ENCODE results near the gene UCKL1. TPM values are rescaled to one million over a fixed set of nuclear protein-coding genes. Genes with fewer than 3 reads are reported as not detected.
A peak's percentile ranks its signal among the peaks of the same experiment; 100 is the strongest.
"Not testable (repeated sequence)": the region's sequence is repeated elsewhere in the genome, so short reads cannot be mapped to it uniquely, and the experiment has no call there.

The UCKL1 gene
- total RNA-seq, 1 donor from 2014 or later = 95.4 TPM

DNA sequence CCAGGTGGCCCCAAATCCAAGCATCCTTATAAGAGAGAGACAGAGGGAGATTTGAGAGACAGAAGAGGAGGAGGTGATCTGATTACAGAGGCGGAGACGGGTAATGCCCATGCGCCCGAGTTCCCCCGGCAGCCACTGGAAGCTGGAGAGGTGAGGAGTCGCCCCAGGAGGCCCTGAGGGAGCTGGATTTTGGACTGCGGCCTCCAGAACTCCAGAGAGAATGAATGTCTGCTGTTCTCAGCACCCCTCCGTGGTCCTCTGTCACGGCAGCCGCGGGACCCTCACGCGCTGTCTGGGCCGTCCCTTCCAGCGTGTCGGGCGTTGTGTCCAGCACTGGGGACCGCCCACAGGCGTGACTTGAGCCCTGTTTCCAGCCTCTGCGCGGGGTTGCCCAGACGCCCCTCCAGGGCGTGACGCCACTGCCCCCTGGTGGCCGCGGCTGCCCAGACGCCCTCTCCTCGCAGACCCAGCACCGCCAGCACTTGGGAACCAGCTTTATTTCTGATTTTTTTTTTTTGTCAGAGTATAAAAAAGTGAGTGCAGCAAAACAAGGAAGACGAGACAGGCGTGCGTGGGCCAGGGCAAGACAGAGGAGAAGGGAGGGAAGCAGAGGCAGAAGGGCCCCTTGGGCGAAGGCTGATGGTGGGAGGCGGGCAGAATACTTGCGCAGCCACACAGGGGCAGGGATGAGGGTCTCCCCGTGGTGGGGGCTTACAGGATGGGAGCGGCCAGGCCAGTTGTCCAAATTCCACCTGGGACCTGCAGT is 17.6 kb upstream of the UCKL1 start:
- H3K27ac ChIP-seq = no peak overlapping the region

GRCh38 chr20:63973160-63973479 is 16.9 kb upstream of the UCKL1 start:
- intact Hi-C loops (cut with DNase I) = loop anchor here (1.0 to 10.0 kb wide), 5 partner anchors 66 to 758 kb away; partner anchors contain the start of genes GMEB2 and YTHDF1
- H3K9me3 ChIP-seq = no peaks in the 10 kb centered on the region
- H3K27me3 ChIP-seq = no peaks in the 10 kb centered on the region
- H3K36me3 ChIP-seq = no peaks in the 10 kb centered on the region
- no peak for DNase-seq (ENCODE audit: low spot score in 2 of 2)
- peaks cover 15 to 16% of the 10 kb centered on the region in 2 donors for H3K4me1 ChIP-seq
- no peak for TF ChIP-seq CTCF (IDR thresholded peaks at IDR 0.05)
- H3K27ac ChIP-seq = no peak overlapping the region
- no peak overlapping the region for H3K4me3 ChIP-seq

More for the DNA sequence above, 17.6 kb upstream of the UCKL1 start:
- peak in 1 of 2 donors; percentile 90 for DNase-seq (ENCODE audit: low spot score in 2 of 2)
- peaks cover 9 to 11% of the 10 kb centered on the region in 2 donors for H3K4me1 ChIP-seq
- TF ChIP-seq CTCF (IDR thresholded peaks at IDR 0.05) = peak; percentile 95 to 100 (median 98)
- no peaks in the 10 kb centered on the region for H3K36me3 ChIP-seq
- no peaks in the 10 kb centered on the region for H3K27me3 ChIP-seq
- no peaks in the 10 kb centered on the region for H3K9me3 ChIP-seq
- intact Hi-C loops (cut with DNase I) = loop anchor here (1.0 to 10.0 kb wide), 5 partner anchors 67 to 759 kb away; partner anchors contain the start of genes GMEB2 and YTHDF1
- peak overlapping the region; percentile 48 to 52 for H3K4me3 ChIP-seq

- Histone ChIP-seq H3K36me3 (peaks cover 0 to 2% of the 10 kb centered on the region in 2 donors), H3K27ac (no peak overlapping the region), H3K27me3 (no peaks in the 10 kb centered on the region), H3K9me3 (no peaks in the 10 kb centered on the region), H3K4me3 (no peak overlapping the region), H3K4me1 (peaks cover 16% of the 10 kb centered on the region in 2 donors)
- intact Hi-C loops (cut with DNase I) = loop anchor here (1.0 to 10.0 kb wide), 5 partner anchors 65 to 758 kb away; partner anchors contain the start of genes GMEB2 and YTHDF1
- TF ChIP-seq CTCF (IDR thresholded peaks at IDR 0.05) = no peak
- no peak for DNase-seq (ENCODE audit: low spot score in 2 of 2)
Measured at GRCh38 chr20:63972312-63973159, 16.3 kb upstream of the UCKL1 start.

GRCh38 chr20:63971960-63972311 is 15.7 kb upstream of the UCKL1 start:
- H3K9me3 ChIP-seq; H3K27ac ChIP-seq; DNase-seq (ENCODE audit: low spot score in 2 of 2); H3K36me3 ChIP-seq; H3K27me3 ChIP-seq; H3K4me3 ChIP-seq: not testable (repeated sequence)
- peaks cover 16% of the 10 kb centered on the region in 2 donors for H3K4me1 ChIP-seq
- intact Hi-C loops (cut with DNase I) = loop anchor here (2.0 to 10.0 kb wide), 4 partner anchors 65 to 757 kb away; partner anchors contain the start of genes GMEB2 and YTHDF1

DNA sequence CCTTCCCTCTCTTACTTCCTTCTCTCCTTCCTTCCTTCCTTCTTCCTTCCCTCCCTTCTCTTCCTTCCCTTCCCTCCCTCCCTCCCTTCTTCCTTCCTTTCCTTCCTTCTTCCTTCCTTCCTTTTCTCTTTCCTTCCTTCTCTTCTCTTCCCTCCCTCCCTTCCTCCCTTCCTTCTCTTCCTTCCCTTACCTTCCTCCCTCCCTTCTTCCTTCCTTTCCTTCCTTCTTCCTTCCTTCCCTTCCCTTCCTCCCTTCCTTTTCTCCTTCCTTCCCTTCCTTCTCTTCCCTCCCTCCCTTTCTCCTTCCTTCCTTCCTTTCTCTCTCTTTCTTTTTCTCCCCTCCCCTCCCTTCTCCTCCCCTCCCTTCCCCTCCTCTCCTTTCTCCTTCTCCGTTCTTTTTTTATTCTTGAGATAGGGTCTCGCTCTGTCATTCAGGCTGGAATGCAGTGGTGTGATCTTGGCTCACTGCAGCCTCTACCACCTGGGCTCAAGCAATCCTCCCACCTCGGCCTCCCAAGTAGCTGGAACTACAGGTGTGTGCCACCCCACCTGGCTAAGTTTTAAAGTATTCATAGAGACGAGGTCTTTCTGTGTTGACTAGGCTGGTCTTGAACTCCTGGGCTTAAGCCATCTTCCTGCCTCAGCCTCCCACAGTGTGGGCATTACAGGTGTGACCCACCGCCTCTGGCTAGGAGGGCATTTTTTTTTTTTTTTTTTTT is 14.7 kb upstream of the UCKL1 start:
- H3K4me3 ChIP-seq = peak overlapping the region in 1 of 2 donors; percentile 70
- no peak overlapping the region for H3K27ac ChIP-seq
- no peaks in the 10 kb centered on the region for H3K9me3 ChIP-seq
- DNase-seq (ENCODE audit: low spot score in 2 of 2) = no peak
- peaks cover 16% of the 10 kb centered on the region in 2 donors for H3K4me1 ChIP-seq
- intact Hi-C loops (cut with DNase I) = loop anchor here (5.0 to 10.0 kb wide), 3 partner anchors 64 to 756 kb away; partner anchors contain the start of genes GMEB2 and YTHDF1
- TF ChIP-seq CTCF (IDR thresholded peaks at IDR 0.05) = no peak
- peaks cover 6 to 11% of the 10 kb centered on the region in 2 donors for H3K36me3 ChIP-seq
- H3K27me3 ChIP-seq = no peaks in the 10 kb centered on the region

Measured in ascending aorta (tissue), 2 donors.